ENCODE measurements around the gene UBL3.

UBL3 gene

DNA sequence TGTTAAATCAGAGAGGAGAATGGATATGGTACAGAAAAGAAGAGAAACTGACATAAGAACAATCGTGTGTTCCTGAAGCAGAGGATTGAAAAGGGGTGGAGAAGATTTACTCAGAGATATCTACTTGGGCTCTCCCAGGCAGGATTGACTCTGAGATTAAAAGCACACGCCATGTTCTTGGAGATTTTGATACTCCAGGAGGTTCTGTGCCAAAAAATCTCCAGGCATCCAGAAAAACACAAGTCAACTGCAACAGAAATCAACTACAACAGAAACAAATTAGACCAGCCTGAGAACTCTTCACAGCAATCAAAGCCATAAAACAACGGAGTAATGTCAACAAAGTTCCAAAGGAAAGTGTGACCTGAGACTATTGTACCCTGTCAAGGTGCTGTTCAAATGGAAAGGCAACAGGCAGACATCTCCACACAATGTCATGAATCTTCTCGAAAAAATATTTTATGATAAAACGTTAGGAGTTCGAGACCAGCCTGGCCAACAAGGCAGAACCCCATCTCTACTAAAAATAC lies 104.2 kb downstream of the UBL3 start:
- Histone ChIP-seq H3K14ac (ENCODE audit: low read length) (no peak overlapping the region), H4K8ac (ENCODE audit: low read depth, low read length) (no peak overlapping the region), H4K12ac (ENCODE audit: low read depth, low read length) (no peak overlapping the region), H3K79me1 (ENCODE audit: low read length) (peaks cover 5% of the 10 kb centered on the region), H2BK5ac (ENCODE audit: low read depth, low read length, poor library complexity) (no peak overlapping the region), H3K27me3 (ENCODE audit: insufficient read depth, low read length) (no peaks in the 10 kb centered on the region), H2BK12ac (ENCODE audit: low read length) (no peak overlapping the region), H3K4me3 (ENCODE audit: low read depth, low read length) (no peak overlapping the region), H3K4me2 (ENCODE audit: low read length) (no peak overlapping the region), H3K36me3 (ENCODE audit: control insufficient read depth in 1 of 2, insufficient read depth in 2 of 2, low read length in 2 of 2) (no peaks in the 10 kb centered on the region), H3K9me3 (ENCODE audit: insufficient read depth, low read depth, low read length) (no peaks in the 10 kb centered on the region), H3K23ac (ENCODE audit: low read length) (no peak overlapping the region), H4K91ac (ENCODE audit: low read depth, low read length) (no peak overlapping the region), H3K9ac (ENCODE audit: low read length) (no peak overlapping the region), H3K4me1 (ENCODE audit: control insufficient read depth in 1 of 2, insufficient read depth in 2 of 2, low read length in 2 of 2) (peaks cover 6 to 12% of the 10 kb centered on the region in 2 experiments), H3K79me2 (ENCODE audit: control insufficient read depth, insufficient read depth, low read length, poor library complexity) (no peaks in the 10 kb centered on the region), H3K4ac (ENCODE audit: low read depth, low read length) (no peak overlapping the region), H2BK120ac (ENCODE audit: insufficient read depth, low read length, poor library complexity) (no peak overlapping the region), H3K18ac (ENCODE audit: low read length) (no peak overlapping the region), H2AK5ac (ENCODE audit: low read length) (no peak overlapping the region), H3K27ac (ENCODE audit: low read depth, low read length) (no peak overlapping the region), H2AFZ (ENCODE audit: insufficient read depth, low read length, poor library complexity) (no peak overlapping the region)
- no CpG with 5 or more reads among the region's 6 CpGs for WGBS (ENCODE audit: extremely low coverage, insufficient coverage, insufficient read length)
- no peak for DNase-seq

DNA sequence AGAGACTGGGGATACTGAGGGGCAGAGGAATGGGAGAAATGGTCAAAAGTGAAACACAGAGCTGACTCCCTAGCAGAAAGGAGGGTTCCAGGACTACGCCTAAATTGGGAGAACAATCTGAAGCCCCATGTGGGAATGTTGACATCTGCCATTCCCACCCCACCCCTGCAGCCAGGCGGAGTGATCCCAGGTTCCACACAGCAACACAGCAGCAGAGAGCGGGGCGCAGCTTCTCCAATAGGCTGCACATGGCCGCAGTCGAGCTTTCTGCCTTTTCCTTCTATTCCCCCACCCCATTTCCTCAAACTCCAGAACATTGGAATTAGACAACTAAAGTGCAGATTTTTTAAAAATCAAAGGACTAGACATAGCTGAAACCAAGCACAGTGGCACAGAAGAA lies 104.7 kb downstream of the UBL3 start:
- H3K4me2 ChIP-seq (ENCODE audit: low read length): no peak overlapping the region
- no peak overlapping the region for H3K27ac ChIP-seq (ENCODE audit: low read depth, low read length)
- no peaks in the 10 kb centered on the region for H3K27me3 ChIP-seq (ENCODE audit: insufficient read depth, low read length)
- no peak overlapping the region for H3K4ac ChIP-seq (ENCODE audit: low read depth, low read length)
- no peak overlapping the region for H4K8ac ChIP-seq (ENCODE audit: low read depth, low read length)
- H4K12ac ChIP-seq (ENCODE audit: low read depth, low read length): no peak overlapping the region
- peaks cover 4% of the 10 kb centered on the region for H3K79me1 ChIP-seq (ENCODE audit: low read length)
- H2BK12ac ChIP-seq (ENCODE audit: low read length): no peak overlapping the region
- H2BK120ac ChIP-seq (ENCODE audit: insufficient read depth, low read length, poor library complexity): no peak overlapping the region
- H2AK5ac ChIP-seq (ENCODE audit: low read length): no peak overlapping the region
- H3K18ac ChIP-seq (ENCODE audit: low read length): no peak overlapping the region
- WGBS (ENCODE audit: extremely low coverage, insufficient coverage, insufficient read length): no CpG with 5 or more reads among the region's 6 CpGs
- H2BK5ac ChIP-seq (ENCODE audit: low read depth, low read length, poor library complexity): no peak overlapping the region
- no peaks in the 10 kb centered on the region for H3K36me3 ChIP-seq (ENCODE audit: control insufficient read depth in 1 of 2, insufficient read depth in 2 of 2, low read length in 2 of 2)
- H3K79me2 ChIP-seq (ENCODE audit: control insufficient read depth, insufficient read depth, low read length, poor library complexity): no peaks in the 10 kb centered on the region
- peaks cover 6 to 12% of the 10 kb centered on the region in 2 experiments for H3K4me1 ChIP-seq (ENCODE audit: control insufficient read depth in 1 of 2, insufficient read depth in 2 of 2, low read length in 2 of 2)
- no peak overlapping the region for H3K14ac ChIP-seq (ENCODE audit: low read length)
- no peak overlapping the region for H3K9ac ChIP-seq (ENCODE audit: low read length)
- no peak overlapping the region for H4K91ac ChIP-seq (ENCODE audit: low read depth, low read length)
- DNase-seq: no peak
- H2AFZ ChIP-seq (ENCODE audit: insufficient read depth, low read length, poor library complexity): no peak overlapping the region
- H3K4me3 ChIP-seq (ENCODE audit: low read depth, low read length): no peak overlapping the region
- H3K23ac ChIP-seq (ENCODE audit: low read length): no peak overlapping the region
- H3K9me3 ChIP-seq (ENCODE audit: insufficient read depth, low read depth, low read length): no peaks in the 10 kb centered on the region

DNA sequence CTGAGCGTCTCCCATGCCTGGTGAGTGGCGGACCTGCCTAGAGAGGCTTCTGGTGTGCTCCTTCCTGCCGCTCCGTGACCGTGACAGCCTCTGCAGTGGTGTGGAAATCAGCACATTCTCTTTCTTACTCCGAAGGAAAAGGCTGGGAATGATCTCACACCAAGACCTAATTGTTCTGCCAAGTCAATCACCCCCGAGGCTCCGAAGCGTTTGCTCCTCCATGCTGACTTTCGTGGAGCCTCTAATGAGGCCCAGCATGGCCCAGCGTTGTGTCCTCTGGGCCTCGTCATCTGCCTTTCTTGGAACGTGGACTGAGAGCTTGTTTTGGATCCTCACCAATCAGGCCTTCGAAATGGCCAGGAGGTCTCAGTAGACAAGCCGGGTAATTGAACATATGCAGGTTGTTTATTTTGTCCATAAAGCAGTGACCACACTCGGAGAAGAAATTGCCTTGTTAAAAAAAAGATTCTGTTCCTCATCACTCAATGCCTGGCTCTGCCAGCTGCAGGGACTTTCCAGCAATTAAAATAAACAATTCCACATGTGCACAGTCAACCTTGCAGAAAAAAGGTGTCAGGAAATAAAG lies 107.1 kb downstream of the UBL3 start:
- Histone ChIP-seq H3K4ac (ENCODE audit: low read depth, low read length) (no peak overlapping the region), H2AFZ (ENCODE audit: insufficient read depth, low read length, poor library complexity) (no peak overlapping the region), H3K9ac (ENCODE audit: low read length) (no peak overlapping the region), H4K8ac (ENCODE audit: low read depth, low read length) (no peak overlapping the region), H3K4me2 (ENCODE audit: low read length) (no peak overlapping the region), H2BK5ac (ENCODE audit: low read depth, low read length, poor library complexity) (no peak overlapping the region), H3K27me3 (ENCODE audit: insufficient read depth, low read length) (no peaks in the 10 kb centered on the region), H3K79me1 (ENCODE audit: low read length) (no peaks in the 10 kb centered on the region), H4K12ac (ENCODE audit: low read depth, low read length) (no peak overlapping the region), H3K14ac (ENCODE audit: low read length) (no peak overlapping the region), H3K18ac (ENCODE audit: low read length) (no peak overlapping the region), H2BK120ac (ENCODE audit: insufficient read depth, low read length, poor library complexity) (no peak overlapping the region), H3K23ac (ENCODE audit: low read length) (no peak overlapping the region), H3K9me3 (ENCODE audit: insufficient read depth, low read depth, low read length) (peaks cover 2% of the 10 kb centered on the region), H3K27ac (ENCODE audit: low read depth, low read length) (no peak overlapping the region), H3K4me1 (ENCODE audit: control insufficient read depth in 1 of 2, insufficient read depth in 2 of 2, low read length in 2 of 2) (peaks cover 2 to 4% of the 10 kb centered on the region in 2 experiments), H2BK12ac (ENCODE audit: low read length) (no peak overlapping the region), H3K4me3 (ENCODE audit: low read depth, low read length) (no peak overlapping the region), H2AK5ac (ENCODE audit: low read length) (no peak overlapping the region), H3K79me2 (ENCODE audit: control insufficient read depth, insufficient read depth, low read length, poor library complexity) (no peaks in the 10 kb centered on the region), H4K91ac (ENCODE audit: low read depth, low read length) (no peak overlapping the region), H3K36me3 (ENCODE audit: control insufficient read depth in 1 of 2, insufficient read depth in 2 of 2, low read length in 2 of 2) (no peaks in the 10 kb centered on the region)
- WGBS (ENCODE audit: extremely low coverage, insufficient coverage, insufficient read length): no CpG with 5 or more reads among the region's 16 CpGs
- no peak for DNase-seq

DNA sequence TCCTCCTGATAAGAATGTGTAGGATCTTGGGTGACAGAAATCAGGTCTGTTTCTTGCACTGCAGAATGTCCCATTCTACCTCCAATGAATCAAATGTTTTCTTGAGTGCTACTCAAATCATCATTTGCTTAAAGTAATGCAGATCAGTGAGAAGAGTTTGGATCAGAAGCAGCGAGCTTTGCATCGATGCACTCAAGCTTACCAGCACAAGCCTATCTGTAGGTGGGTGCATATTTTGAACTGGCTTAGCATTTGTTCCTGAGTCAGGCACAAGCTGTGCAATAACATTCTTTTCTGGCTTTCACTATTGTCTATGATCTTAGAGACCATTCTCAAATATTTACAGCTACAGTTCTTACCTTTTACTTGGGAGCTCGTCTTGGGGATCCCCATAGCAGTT lies 109.5 kb downstream of the UBL3 start:
- H3K27ac ChIP-seq (ENCODE audit: low read depth, low read length): no peak overlapping the region
- no peak overlapping the region for H3K4me2 ChIP-seq (ENCODE audit: low read length)
- H3K18ac ChIP-seq (ENCODE audit: low read length): no peak overlapping the region
- no peak overlapping the region for H4K8ac ChIP-seq (ENCODE audit: low read depth, low read length)
- H3K4me3 ChIP-seq (ENCODE audit: low read depth, low read length): no peak overlapping the region
- H2AK5ac ChIP-seq (ENCODE audit: low read length): no peak overlapping the region
- H2AFZ ChIP-seq (ENCODE audit: insufficient read depth, low read length, poor library complexity): no peak overlapping the region
- H3K79me2 ChIP-seq (ENCODE audit: control insufficient read depth, insufficient read depth, low read length, poor library complexity): no peaks in the 10 kb centered on the region
- peaks cover 2 to 4% of the 10 kb centered on the region in 2 experiments for H3K4me1 ChIP-seq (ENCODE audit: control insufficient read depth in 1 of 2, insufficient read depth in 2 of 2, low read length in 2 of 2)
- no peaks in the 10 kb centered on the region for H3K79me1 ChIP-seq (ENCODE audit: low read length)
- H2BK5ac ChIP-seq (ENCODE audit: low read depth, low read length, poor library complexity): no peak overlapping the region
- H3K4ac ChIP-seq (ENCODE audit: low read depth, low read length): no peak overlapping the region
- H3K36me3 ChIP-seq (ENCODE audit: control insufficient read depth in 1 of 2, insufficient read depth in 2 of 2, low read length in 2 of 2): no peaks in the 10 kb centered on the region
- WGBS (ENCODE audit: extremely low coverage, insufficient coverage, insufficient read length): no CpG with 5 or more reads among the region's 3 CpGs
- H4K91ac ChIP-seq (ENCODE audit: low read depth, low read length): no peak overlapping the region
- H3K9me3 ChIP-seq (ENCODE audit: insufficient read depth, low read depth, low read length): peaks cover 2% of the 10 kb centered on the region
- DNase-seq: peak in 1 of 2 donors; percentile 46
- no peaks in the 10 kb centered on the region for H3K27me3 ChIP-seq (ENCODE audit: insufficient read depth, low read length)
- H2BK120ac ChIP-seq (ENCODE audit: insufficient read depth, low read length, poor library complexity): no peak overlapping the region
- no peak overlapping the region for H3K23ac ChIP-seq (ENCODE audit: low read length)
- H3K9ac ChIP-seq (ENCODE audit: low read length): no peak overlapping the region
- H3K14ac ChIP-seq (ENCODE audit: low read length): no peak overlapping the region
- no peak overlapping the region for H2BK12ac ChIP-seq (ENCODE audit: low read length)
- no peak overlapping the region for H4K12ac ChIP-seq (ENCODE audit: low read depth, low read length)

All from trophoblast cell (in vitro differentiated cells and primary cell).